HG03571 (cell line): ENCODE results near the gene PRKG1.

Experiments used
- ATAC-seq: cut with Tn5 transposase; IDR thresholded peaks from one replicate; pipeline ENCODE4 v1.9.1; 2021; ENCODE audit not compliant: unreplicated experiment

Gene PRKG1

GRCh38 chr10:51783941-51784340 is 709.7 kb downstream of the PRKG1 start:
- ATAC-seq = no peak

- no peak for ATAC-seq
These were observed 711.9 kb downstream of the PRKG1 start for GRCh38 chr10:51786016-51786683.

- no peak for ATAC-seq
These were observed 712.4 kb downstream of the PRKG1 start for GRCh38 chr10:51786684-51787035.

- ATAC-seq = no peak
These were observed 714.0 kb downstream of the PRKG1 start for GRCh38 chr10:51788273-51788672.

GRCh38 chr10:51789118-51789517 is 714.8 kb downstream of the PRKG1 start:
- ATAC-seq = no peak

GRCh38 chr10:51789903-51790302 is 715.6 kb downstream of the PRKG1 start:
- ATAC-seq = no peak

GRCh38 chr10:51792678-51793077 is 718.4 kb downstream of the PRKG1 start:
- no peak for ATAC-seq

- no peak for ATAC-seq
These were observed 725.8 kb downstream of the PRKG1 start for GRCh38 chr10:51800121-51800520.

- no peak for ATAC-seq
These were observed 726.6 kb downstream of the PRKG1 start for GRCh38 chr10:51800725-51801424.

- ATAC-seq = no peak
These were observed 727.7 kb downstream of the PRKG1 start for GRCh38 chr10:51802030-51802429.

GRCh38 chr10:51804866-51805265 is 730.6 kb downstream of the PRKG1 start:
- no peak for ATAC-seq

GRCh38 chr10:51806079-51806835 is 732.0 kb downstream of the PRKG1 start:
- ATAC-seq = no peak

- ATAC-seq = no peak
These were observed 733.9 kb downstream of the PRKG1 start for GRCh38 chr10:51808187-51808586.

GRCh38 chr10:51815723-51816122 is 741.4 kb downstream of the PRKG1 start:
- ATAC-seq = no peak

GRCh38 chr10:51821045-51821444 is 746.8 kb downstream of the PRKG1 start:
- ATAC-seq = no peak

GRCh38 chr10:51821745-51822144 is 747.5 kb downstream of the PRKG1 start:
- ATAC-seq = no peak

GRCh38 chr10:51832652-51833383 is 758.5 kb downstream of the PRKG1 start:
- ATAC-seq = no peak

GRCh38 chr10:51834548-51834947 is 760.3 kb downstream of the PRKG1 start:
- no peak for ATAC-seq

- no peak for ATAC-seq
These were observed 764.2 kb downstream of the PRKG1 start for GRCh38 chr10:51838471-51838870.

- ATAC-seq = no peak
These were observed 769.7 kb downstream of the PRKG1 start for GRCh38 chr10:51843966-51844365.

GRCh38 chr10:51846856-51847506 is 772.7 kb downstream of the PRKG1 start:
- ATAC-seq = no peak
